WTC11 (cell line): ENCODE measurements around the gene CPT1B. TPM values are rescaled to one million over a fixed set of nuclear protein-coding genes. Genes with fewer than 3 reads are reported as not detected.

Experiments used
- ATAC-seq: fragments of 200-7000 bp; cut with Tn5 transposase; 2 replicates; pipeline ENCODE4 v1.10.0; 2021; ENCODE audit warnings: mild to moderate bottlenecking, moderate library complexity
- CTCF ChIA-PET: fragments of 300-600 bp; sonication (Branson Sonifier 250); formaldehyde crosslinking; loops from one replicate; lab custom pipeline; 2021; ENCODE audit warnings: antibody characterized with exemption; lab: Charles Lee
- POLR2A ChIA-PET: fragments of 350-600 bp; sonication (Branson Sonifier 250); formaldehyde crosslinking; loops from one replicate; lab custom pipeline; 2021; ENCODE audit warnings: antibody characterized with exemption; lab: Charles Lee
- DNase-seq: peaks from one replicate; pipeline ENCODE4 v3.0.0; 2021; ENCODE audit warnings: low spot score
- H3K27ac Mint-ChIP-seq: 2 replicates; pipeline ENCODE4 v1.8.0; 2021; ENCODE audit warnings: mixed read lengths
- H3K27me3 Mint-ChIP-seq: 2 replicates; pipeline ENCODE4 v1.8.0; 2021; ENCODE audit warnings: low read depth, mild to moderate bottlenecking, moderate library complexity, mixed read lengths
- H3K36me3 Mint-ChIP-seq: 2 replicates; pipeline ENCODE4 v1.8.0; 2021; ENCODE audit warnings: mixed read lengths
- H3K4me1 Mint-ChIP-seq: 2 replicates; pipeline ENCODE4 v1.8.0; 2022; ENCODE audit warnings: mixed read lengths
- H3K4me3 Mint-ChIP-seq: 2 replicates; pipeline ENCODE4 v1.8.0; 2021; ENCODE audit warnings: mild to moderate bottlenecking, moderate library complexity, mixed read lengths
- H3K9me3 Mint-ChIP-seq: 2 replicates; pipeline ENCODE4 v1.8.0; 2021; ENCODE audit warnings: mixed read lengths
- ARID4B ChIP-seq: sonication (generic); formaldehyde crosslinking; IDR thresholded peaks from 2 replicates; pipeline ENCODE4 v1.8.0; 2023; ENCODE audit warnings: missing genetic modification reagents, mild to moderate bottlenecking, borderline replicate concordance
- ATF6 ChIP-seq: sonication (generic); formaldehyde crosslinking; IDR thresholded peaks from 2 replicates; pipeline ENCODE4 v1.8.1; 2023; ENCODE audit warnings: mild to moderate bottlenecking, missing genetic modification reagents
- CREM ChIP-seq: sonication (generic); formaldehyde crosslinking; IDR thresholded peaks from 2 replicates; pipeline ENCODE4 v1.8.1; 2022; ENCODE audit warnings: mild to moderate bottlenecking, missing genetic modification reagents, moderate library complexity
- FOXJ3 ChIP-seq: sonication (generic); formaldehyde crosslinking; IDR thresholded peaks from 2 replicates; pipeline ENCODE4 v1.9.0; 2021; ENCODE audit warnings: missing genetic modification reagents, mild to moderate bottlenecking, borderline replicate concordance
- FOXP1 ChIP-seq: sonication (generic); formaldehyde crosslinking; IDR thresholded peaks from 2 replicates; pipeline ENCODE4 v1.8.0; 2022; ENCODE audit warnings: missing genetic modification reagents, mild to moderate bottlenecking, moderate library complexity, borderline replicate concordance
- HMGA2 ChIP-seq: fragments of 250-450 bp; sonication (Bioruptor Pico); IDR thresholded peaks from 2 replicates; pipeline ENCODE4 v1.4.0; 2021; ENCODE audit warnings: mild to moderate bottlenecking, moderate library complexity
- JAZF1 ChIP-seq: fragments of 250-450 bp; sonication (Bioruptor Pico); IDR thresholded peaks from 2 replicates; pipeline ENCODE4 v1.9.0; 2021; ENCODE audit warnings: moderate library complexity, mild to moderate bottlenecking, inconsistent platforms
- KAT7 ChIP-seq: sonication (generic); formaldehyde crosslinking; IDR thresholded peaks from 2 replicates; pipeline ENCODE4 v1.8.1; 2023; ENCODE audit warnings: missing genetic modification reagents, mild to moderate bottlenecking, borderline replicate concordance
- MLX ChIP-seq: sonication (generic); formaldehyde crosslinking; IDR thresholded peaks from 2 replicates; pipeline ENCODE4 v1.8.1; 2023; ENCODE audit warnings: mild to moderate bottlenecking, missing genetic modification reagents, moderate library complexity
- NFATC4 ChIP-seq: fragments of 250-450 bp; sonication (Bioruptor Pico); IDR thresholded peaks from 2 replicates; pipeline ENCODE4 v1.9.0; 2021; ENCODE audit warnings: mild to moderate bottlenecking
- NFE2L1 ChIP-seq: sonication (generic); formaldehyde crosslinking; IDR thresholded peaks from 2 replicates; pipeline ENCODE4 v1.8.1; 2023; ENCODE audit warnings: missing genetic modification reagents
- NR1H2 ChIP-seq: sonication (generic); formaldehyde crosslinking; IDR thresholded peaks from 2 replicates; pipeline ENCODE4 v1.9.0; 2021; ENCODE audit warnings: mild to moderate bottlenecking, moderate library complexity, missing genetic modification reagents
- PRDM15 ChIP-seq: sonication (generic); formaldehyde crosslinking; IDR thresholded peaks from 2 replicates; pipeline ENCODE4 v1.8.0; 2022; ENCODE audit warnings: missing genetic modification reagents
- PRRX2 ChIP-seq: fragments of 250-450 bp; sonication (Bioruptor Pico); IDR thresholded peaks from 2 replicates; pipeline ENCODE4 v1.8.0; 2021; ENCODE audit warnings: mild to moderate bottlenecking
- SOX15 ChIP-seq: fragments of 250-450 bp; sonication (Bioruptor Pico); IDR thresholded peaks from 2 replicates; pipeline ENCODE4 v1.9.0; 2021; ENCODE audit warnings: mild to moderate bottlenecking
- TCF7 ChIP-seq: sonication (generic); formaldehyde crosslinking; IDR thresholded peaks from 2 replicates; pipeline ENCODE4 v1.8.0; 2022; ENCODE audit warnings: mild to moderate bottlenecking, low read depth, missing genetic modification reagents, moderate library complexity
- TP53 ChIP-seq: sonication (generic); formaldehyde crosslinking; IDR thresholded peaks from 2 replicates; pipeline ENCODE4 v1.8.1; 2023; ENCODE audit warnings: mild to moderate bottlenecking, missing genetic modification reagents
- ZBTB21 ChIP-seq: sonication (generic); formaldehyde crosslinking; IDR thresholded peaks from 2 replicates; pipeline ENCODE4 v1.8.1; 2023; ENCODE audit warnings: mild to moderate bottlenecking, missing genetic modification reagents, borderline replicate concordance
- ZBTB43 ChIP-seq: sonication (generic); formaldehyde crosslinking; IDR thresholded peaks from 2 replicates; pipeline ENCODE4 v1.8.1; 2023; ENCODE audit warnings: mild to moderate bottlenecking, missing genetic modification reagents
- ZNF396 ChIP-seq: fragments of 250-450 bp; sonication (Bioruptor Pico); IDR thresholded peaks from 2 replicates; pipeline ENCODE4 v1.8.0; 2021; ENCODE audit warnings: mild to moderate bottlenecking, moderate library complexity, borderline replicate concordance
- total RNA-seq: library from RNA; stranded (reverse); gene quantifications from 3 replicates; pipeline ENCODE4 v1.2.3, GENCODE V29; 2021

CPT1B gene
- total RNA-seq, 1 experiment from 2014 or later: 33.7 TPM

- Mint-ChIP-seq H3K27me3 (peaks cover 7% of the 10 kb centered on the region; the same call in 1 of the 2 replicates), H3K4me1 (peaks cover 9% of the 10 kb centered on the region), H3K36me3 (peaks cover 7% of the 10 kb centered on the region), H3K27ac (no peak overlapping the region), H3K9me3 (no peaks in the 10 kb centered on the region), H3K4me3 (no peak overlapping the region)
- CTCF ChIA-PET: no interaction called here
- TF ChIP-seq ZBTB43 (CRISPR knock-in tag) (no peak), SOX15 (no peak), TCF7 (CRISPR knock-in tag) (no peak)
- POLR2A ChIA-PET: no interaction called here
- ATAC-seq (no peak), DNase-seq (no peak)
Observed at GRCh38 chr22:50579752-50580151, 1.5 kb upstream of the CPT1B start.

- no peak for ATAC-seq
- no peaks in the 10 kb centered on the region for H3K9me3 Mint-ChIP-seq
- peaks cover 7% of the 10 kb centered on the region for H3K36me3 Mint-ChIP-seq
- no peak for DNase-seq
- H3K27ac Mint-ChIP-seq: no peak overlapping the region
- H3K4me3 Mint-ChIP-seq: no peak overlapping the region
- POLR2A ChIA-PET: no interaction called here
- no peak for TF ChIP-seq CREM (CRISPR knock-in tag)
- no peak for TF ChIP-seq NFE2L1 (CRISPR knock-in tag)
- TF ChIP-seq MLX (CRISPR knock-in tag): no peak
- no peak for TF ChIP-seq ARID4B (CRISPR knock-in tag)
- TF ChIP-seq NFATC4 (CRISPR knock-in tag): no peak
- no peak for TF ChIP-seq PRRX2
- no peak for TF ChIP-seq ZNF396 (CRISPR knock-in tag)
- peaks cover 6% of the 10 kb centered on the region; the same call in 1 of the 2 replicates for H3K27me3 Mint-ChIP-seq
- CTCF ChIA-PET: interaction anchor here (0.6 to 5.0 kb wide), 4 partner anchors 16 to 64 kb away, joined by 3 to 25 read pairs (median 4); partner anchors contain the start of genes ARSA, SCO2 and SYCE3
- H3K4me1 Mint-ChIP-seq: peaks cover 8% of the 10 kb centered on the region
Observed at GRCh38 chr22:50578776-50579310, 616 bp upstream of the CPT1B start.

- H3K4me3 Mint-ChIP-seq: no peak overlapping the region
- peaks cover 10% of the 10 kb centered on the region for H3K36me3 Mint-ChIP-seq
- peak overlapping the region; percentile 68; the same call in 1 of the 2 replicates for H3K27ac Mint-ChIP-seq
- 0 out of 2 replicates have a peak, but pooled peaks cover 2% of the 10 kb centered on the region for H3K4me1 Mint-ChIP-seq
- H3K27me3 Mint-ChIP-seq: no peaks in the 10 kb centered on the region
- DNase-seq: no peak
- ATAC-seq: no peak
- ChIA-PET CTCF (interaction anchor here (0.9 to 5.0 kb wide), 4 partner anchors 14 to 52 kb away, joined by 3 to 25 read pairs (median 5); partner anchors contain the start of genes ARSA, SCO2 and SYCE3), POLR2A (no interaction called here)
- H3K9me3 Mint-ChIP-seq: no peaks in the 10 kb centered on the region
- no peak for TF ChIP-seq HMGA2 (CRISPR knock-in tag)
- TF ChIP-seq CREM (CRISPR knock-in tag): no peak
- TF ChIP-seq TP53 (CRISPR knock-in tag): no peak
- TF ChIP-seq ZBTB21 (CRISPR knock-in tag): no peak
- TF ChIP-seq PRDM15 (CRISPR knock-in tag): no peak
- no peak for TF ChIP-seq FOXP1 (CRISPR knock-in tag)
- no peak for TF ChIP-seq ATF6 (CRISPR knock-in tag)
- no peak for TF ChIP-seq FOXJ3 (CRISPR knock-in tag)
- TF ChIP-seq NR1H2 (CRISPR knock-in tag): no peak
- no peak for TF ChIP-seq JAZF1
- TF ChIP-seq KAT7: no peak
Observed at GRCh38 chr22:50577697-50577986, 585 bp downstream of the CPT1B start.
